Measurements from ENCODE around the gene SLC24A5. TPM values are rescaled to one million over a fixed set of nuclear protein-coding genes. Genes with fewer than 3 reads are reported as not detected.

SLC24A5 gene
- total RNA-seq, 1 experiment from 2014 or later = not detected

DNA sequence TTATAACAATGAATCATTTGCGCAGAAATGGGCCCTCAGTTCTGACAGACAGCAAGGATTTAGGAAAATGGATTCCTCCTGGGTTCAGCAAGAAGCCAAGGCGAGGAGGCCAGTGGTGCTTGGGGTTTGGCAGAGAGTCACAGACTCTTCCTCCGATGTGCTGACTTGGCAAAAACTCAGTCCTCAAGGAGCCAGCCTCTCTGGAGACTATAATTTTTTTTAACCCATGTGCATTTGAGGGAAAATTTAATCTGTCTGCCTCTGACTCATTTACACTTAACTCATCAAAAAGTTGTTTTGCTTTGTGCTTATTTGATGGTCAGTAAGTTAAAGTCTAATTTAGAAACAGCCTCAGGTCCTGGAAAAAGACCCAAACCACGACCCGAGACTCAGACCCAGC, 34.2 kb upstream of the SLC24A5 start:
- Histone ChIP-seq H3K27me3 (ENCODE audit: control insufficient read depth, insufficient read depth, low read length) (no peaks in the 10 kb centered on the region), H3K9me3 (ENCODE audit: control insufficient read depth, insufficient read depth, low read depth, low read length) (no peaks in the 10 kb centered on the region), H3K4me3 (ENCODE audit: low read depth in 2 of 2, low read length in 2 of 2) (no peak overlapping the region), H3K27ac (ENCODE audit: low read length) (no peak overlapping the region), H3K4me1 (ENCODE audit: control insufficient read depth, insufficient read depth, low read length) (no peaks in the 10 kb centered on the region), H3K36me3 (ENCODE audit: control insufficient read depth, insufficient read depth, low read length) (no peaks in the 10 kb centered on the region)
- BruUV-seq (replicated peaks) = no TSS peak
- in situ Hi-C loops (cut with HindIII; ENCODE audit: low pct_unique_long_range_greater_than_20kb, low sequenced_read_pairs) = no loop called here
- CTCF ChIA-PET = no interaction called here
- POLR2A ChIA-PET = no interaction called here
- ATAC-seq (no peak), DNase-seq (ENCODE audit: low read depth, low spot score) (no peak)
- TF ChIP-seq, protein P1, sequence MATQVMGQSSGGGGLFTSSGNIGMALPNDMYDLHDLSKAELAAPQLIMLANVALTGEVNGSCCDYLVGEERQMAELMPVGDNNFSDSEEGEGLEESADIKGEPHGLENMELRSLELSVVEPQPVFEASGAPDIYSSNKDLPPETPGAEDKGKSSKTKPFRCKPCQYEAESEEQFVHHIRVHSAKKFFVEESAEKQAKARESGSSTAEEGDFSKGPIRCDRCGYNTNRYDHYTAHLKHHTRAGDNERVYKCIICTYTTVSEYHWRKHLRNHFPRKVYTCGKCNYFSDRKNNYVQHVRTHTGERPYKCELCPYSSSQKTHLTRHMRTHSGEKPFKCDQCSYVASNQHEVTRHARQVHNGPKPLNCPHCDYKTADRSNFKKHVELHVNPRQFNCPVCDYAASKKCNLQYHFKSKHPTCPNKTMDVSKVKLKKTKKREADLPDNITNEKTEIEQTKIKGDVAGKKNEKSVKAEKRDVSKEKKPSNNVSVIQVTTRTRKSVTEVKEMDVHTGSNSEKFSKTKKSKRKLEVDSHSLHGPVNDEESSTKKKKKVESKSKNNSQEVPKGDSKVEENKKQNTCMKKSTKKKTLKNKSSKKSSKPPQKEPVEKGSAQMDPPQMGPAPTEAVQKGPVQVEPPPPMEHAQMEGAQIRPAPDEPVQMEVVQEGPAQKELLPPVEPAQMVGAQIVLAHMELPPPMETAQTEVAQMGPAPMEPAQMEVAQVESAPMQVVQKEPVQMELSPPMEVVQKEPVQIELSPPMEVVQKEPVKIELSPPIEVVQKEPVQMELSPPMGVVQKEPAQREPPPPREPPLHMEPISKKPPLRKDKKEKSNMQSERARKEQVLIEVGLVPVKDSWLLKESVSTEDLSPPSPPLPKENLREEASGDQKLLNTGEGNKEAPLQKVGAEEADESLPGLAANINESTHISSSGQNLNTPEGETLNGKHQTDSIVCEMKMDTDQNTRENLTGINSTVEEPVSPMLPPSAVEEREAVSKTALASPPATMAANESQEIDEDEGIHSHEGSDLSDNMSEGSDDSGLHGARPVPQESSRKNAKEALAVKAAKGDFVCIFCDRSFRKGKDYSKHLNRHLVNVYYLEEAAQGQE (IDR thresholded peaks at IDR 0.05; ENCODE audit: insufficient read depth in 1 of 2, low read depth in 2 of 2, low read length in 1 of 2) = no peak
- TF ChIP-seq SIN3A (IDR thresholded peaks at IDR 0.05; ENCODE audit: borderline replicate concordance, insufficient read depth, low read depth, low read length) (no peak), POLR2AphosphoS5 (IDR thresholded peaks at IDR 0.05; ENCODE audit: low read depth, low read length) (no peak), TCF7L2 (IDR thresholded peaks at IDR 0.05; ENCODE audit: low read depth, low read length) (no peak)
- TF ChIP-seq, protein P2, sequence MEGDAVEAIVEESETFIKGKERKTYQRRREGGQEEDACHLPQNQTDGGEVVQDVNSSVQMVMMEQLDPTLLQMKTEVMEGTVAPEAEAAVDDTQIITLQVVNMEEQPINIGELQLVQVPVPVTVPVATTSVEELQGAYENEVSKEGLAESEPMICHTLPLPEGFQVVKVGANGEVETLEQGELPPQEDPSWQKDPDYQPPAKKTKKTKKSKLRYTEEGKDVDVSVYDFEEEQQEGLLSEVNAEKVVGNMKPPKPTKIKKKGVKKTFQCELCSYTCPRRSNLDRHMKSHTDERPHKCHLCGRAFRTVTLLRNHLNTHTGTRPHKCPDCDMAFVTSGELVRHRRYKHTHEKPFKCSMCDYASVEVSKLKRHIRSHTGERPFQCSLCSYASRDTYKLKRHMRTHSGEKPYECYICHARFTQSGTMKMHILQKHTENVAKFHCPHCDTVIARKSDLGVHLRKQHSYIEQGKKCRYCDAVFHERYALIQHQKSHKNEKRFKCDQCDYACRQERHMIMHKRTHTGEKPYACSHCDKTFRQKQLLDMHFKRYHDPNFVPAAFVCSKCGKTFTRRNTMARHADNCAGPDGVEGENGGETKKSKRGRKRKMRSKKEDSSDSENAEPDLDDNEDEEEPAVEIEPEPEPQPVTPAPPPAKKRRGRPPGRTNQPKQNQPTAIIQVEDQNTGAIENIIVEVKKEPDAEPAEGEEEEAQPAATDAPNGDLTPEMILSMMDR (IDR thresholded peaks at IDR 0.05) = no peak
- intact Hi-C loops (cut with micrococcal nuclease; ENCODE audit: unreplicated experiment) = no loop called here

DNA sequence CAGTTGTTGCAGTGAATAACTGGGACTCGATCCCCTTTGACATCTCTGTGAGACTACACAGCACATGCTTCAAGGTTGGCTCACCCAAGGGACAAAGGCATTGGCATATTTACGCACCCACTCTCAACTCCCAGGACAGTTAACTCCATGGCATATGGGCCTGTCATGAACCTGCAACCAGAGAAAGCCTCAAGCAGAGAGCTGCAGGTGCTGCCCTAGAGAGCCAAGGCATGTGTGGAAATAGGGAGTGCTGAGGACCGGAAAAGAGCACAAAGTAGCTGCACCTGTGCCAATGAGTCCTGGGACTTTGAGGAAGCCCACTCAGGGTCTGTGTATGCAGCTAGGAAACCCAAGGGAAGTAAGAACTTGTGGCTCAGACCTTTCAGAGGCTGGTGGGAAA, 32.9 kb upstream of the SLC24A5 start:
- CTCF ChIA-PET = no interaction called here
- in situ Hi-C loops (cut with HindIII; ENCODE audit: low pct_unique_long_range_greater_than_20kb, low sequenced_read_pairs) = no loop called here

More for the DNA sequence above, 32.9 kb upstream of the SLC24A5 start:
- no peak overlapping the region for H3K27ac ChIP-seq (ENCODE audit: low read length)
- TF ChIP-seq, protein P2 (IDR thresholded peaks at IDR 0.05) = no peak
- no peak for TF ChIP-seq POLR2AphosphoS5 (IDR thresholded peaks at IDR 0.05; ENCODE audit: low read depth, low read length)
- no peak for TF ChIP-seq SIN3A (IDR thresholded peaks at IDR 0.05; ENCODE audit: borderline replicate concordance, insufficient read depth, low read depth, low read length)
- TF ChIP-seq, protein P1 (IDR thresholded peaks at IDR 0.05; ENCODE audit: insufficient read depth in 1 of 2, low read depth in 2 of 2, low read length in 1 of 2) = no peak
- TF ChIP-seq TCF7L2 (IDR thresholded peaks at IDR 0.05; ENCODE audit: low read depth, low read length) = no peak
- H3K9me3 ChIP-seq (ENCODE audit: control insufficient read depth, insufficient read depth, low read depth, low read length) = no peaks in the 10 kb centered on the region
- no peak for ATAC-seq
- H3K27me3 ChIP-seq (ENCODE audit: control insufficient read depth, insufficient read depth, low read length) = no peaks in the 10 kb centered on the region
- no peak for DNase-seq (ENCODE audit: low read depth, low spot score)
- no peaks in the 10 kb centered on the region for H3K36me3 ChIP-seq (ENCODE audit: control insufficient read depth, insufficient read depth, low read length)
- intact Hi-C loops (cut with micrococcal nuclease; ENCODE audit: unreplicated experiment) = no loop called here
- no TSS peak for BruUV-seq (replicated peaks)
- H3K4me1 ChIP-seq (ENCODE audit: control insufficient read depth, insufficient read depth, low read length) = no peaks in the 10 kb centered on the region
- POLR2A ChIA-PET = no interaction called here
- no peak overlapping the region for H3K4me3 ChIP-seq (ENCODE audit: low read depth in 2 of 2, low read length in 2 of 2)

Data from Panc1 (cell line).